ENCODE data around the gene SFMBT2.

SFMBT2 gene

DNA sequence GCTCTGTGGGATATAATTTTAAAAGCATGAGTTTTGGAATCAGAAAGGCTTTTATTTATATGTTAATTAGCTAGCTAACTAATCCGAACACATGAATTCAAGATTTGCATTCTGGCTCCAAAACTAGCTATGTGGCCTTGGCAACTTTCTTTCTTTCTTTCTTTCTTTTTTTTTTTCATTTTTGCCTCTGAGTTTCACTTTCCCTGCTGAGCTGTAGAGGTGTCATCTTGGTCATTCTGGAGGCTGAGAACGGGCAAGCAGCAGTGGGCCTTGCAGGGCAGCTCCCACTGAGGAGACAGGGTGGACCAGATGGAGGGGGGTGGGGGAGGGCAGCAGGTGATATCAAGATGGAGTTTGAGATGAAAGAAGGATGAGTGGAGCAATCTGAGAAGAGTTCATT is 24.8 kb upstream of the SFMBT2 start:
- Histone ChIP-seq H3K4me3 (no peak overlapping the region), H3K27ac (no peak overlapping the region)
- TF ChIP-seq, protein P1, sequence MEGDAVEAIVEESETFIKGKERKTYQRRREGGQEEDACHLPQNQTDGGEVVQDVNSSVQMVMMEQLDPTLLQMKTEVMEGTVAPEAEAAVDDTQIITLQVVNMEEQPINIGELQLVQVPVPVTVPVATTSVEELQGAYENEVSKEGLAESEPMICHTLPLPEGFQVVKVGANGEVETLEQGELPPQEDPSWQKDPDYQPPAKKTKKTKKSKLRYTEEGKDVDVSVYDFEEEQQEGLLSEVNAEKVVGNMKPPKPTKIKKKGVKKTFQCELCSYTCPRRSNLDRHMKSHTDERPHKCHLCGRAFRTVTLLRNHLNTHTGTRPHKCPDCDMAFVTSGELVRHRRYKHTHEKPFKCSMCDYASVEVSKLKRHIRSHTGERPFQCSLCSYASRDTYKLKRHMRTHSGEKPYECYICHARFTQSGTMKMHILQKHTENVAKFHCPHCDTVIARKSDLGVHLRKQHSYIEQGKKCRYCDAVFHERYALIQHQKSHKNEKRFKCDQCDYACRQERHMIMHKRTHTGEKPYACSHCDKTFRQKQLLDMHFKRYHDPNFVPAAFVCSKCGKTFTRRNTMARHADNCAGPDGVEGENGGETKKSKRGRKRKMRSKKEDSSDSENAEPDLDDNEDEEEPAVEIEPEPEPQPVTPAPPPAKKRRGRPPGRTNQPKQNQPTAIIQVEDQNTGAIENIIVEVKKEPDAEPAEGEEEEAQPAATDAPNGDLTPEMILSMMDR (IDR thresholded peaks at IDR 0.05) = no peak
- DNase-seq (ENCODE audit: low spot score) = no peak

DNA sequence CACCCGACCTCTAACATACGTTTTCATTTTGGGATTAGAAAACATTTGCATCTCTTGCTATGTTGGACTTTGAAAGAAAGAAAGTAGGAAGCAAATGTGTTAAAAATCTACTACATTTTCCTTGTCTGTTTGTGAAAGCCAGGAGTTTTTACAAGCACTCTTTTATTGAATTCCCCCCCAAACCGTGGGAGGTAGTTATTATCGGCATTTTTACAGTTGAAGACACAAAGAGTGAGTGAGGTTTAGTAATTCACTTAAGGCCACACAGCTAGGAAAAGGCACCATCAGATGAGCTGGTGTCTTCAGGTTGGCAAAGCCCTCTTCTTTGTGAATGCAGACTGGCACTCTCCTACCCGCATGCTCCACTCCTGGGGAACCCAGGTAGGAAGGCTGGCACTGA is 23.5 kb upstream of the SFMBT2 start:
- TF ChIP-seq, protein P1 (IDR thresholded peaks at IDR 0.05) = no peak
- DNase-seq (ENCODE audit: low spot score) = no peak
- H3K27ac ChIP-seq = no peak overlapping the region
- no peak overlapping the region for H3K4me3 ChIP-seq

DNA sequence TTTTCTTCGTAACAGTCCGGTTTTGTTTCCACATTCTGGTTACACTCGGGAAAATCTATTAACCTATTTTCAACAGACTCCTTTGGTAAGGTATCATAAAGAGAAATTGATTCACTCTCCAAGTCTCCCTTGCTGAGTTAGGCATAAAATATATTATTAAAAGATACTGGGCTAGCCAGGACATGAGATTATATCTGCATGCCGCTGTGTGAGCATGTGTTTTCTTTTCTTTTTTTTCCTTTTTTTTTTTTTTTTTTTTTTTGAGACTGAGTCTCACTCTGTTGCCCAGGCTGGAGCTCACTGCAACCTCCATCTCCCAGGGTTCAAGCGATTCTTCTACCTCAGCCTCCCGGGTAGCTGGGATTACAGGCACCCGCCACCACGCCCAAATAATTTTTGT is 23.0 kb upstream of the SFMBT2 start:
- Histone ChIP-seq H3K4me3 (no peak overlapping the region), H3K27ac (no peak overlapping the region)
- no peak for DNase-seq (ENCODE audit: low spot score)
- TF ChIP-seq, protein P1 (IDR thresholded peaks at IDR 0.05) = no peak

DNA sequence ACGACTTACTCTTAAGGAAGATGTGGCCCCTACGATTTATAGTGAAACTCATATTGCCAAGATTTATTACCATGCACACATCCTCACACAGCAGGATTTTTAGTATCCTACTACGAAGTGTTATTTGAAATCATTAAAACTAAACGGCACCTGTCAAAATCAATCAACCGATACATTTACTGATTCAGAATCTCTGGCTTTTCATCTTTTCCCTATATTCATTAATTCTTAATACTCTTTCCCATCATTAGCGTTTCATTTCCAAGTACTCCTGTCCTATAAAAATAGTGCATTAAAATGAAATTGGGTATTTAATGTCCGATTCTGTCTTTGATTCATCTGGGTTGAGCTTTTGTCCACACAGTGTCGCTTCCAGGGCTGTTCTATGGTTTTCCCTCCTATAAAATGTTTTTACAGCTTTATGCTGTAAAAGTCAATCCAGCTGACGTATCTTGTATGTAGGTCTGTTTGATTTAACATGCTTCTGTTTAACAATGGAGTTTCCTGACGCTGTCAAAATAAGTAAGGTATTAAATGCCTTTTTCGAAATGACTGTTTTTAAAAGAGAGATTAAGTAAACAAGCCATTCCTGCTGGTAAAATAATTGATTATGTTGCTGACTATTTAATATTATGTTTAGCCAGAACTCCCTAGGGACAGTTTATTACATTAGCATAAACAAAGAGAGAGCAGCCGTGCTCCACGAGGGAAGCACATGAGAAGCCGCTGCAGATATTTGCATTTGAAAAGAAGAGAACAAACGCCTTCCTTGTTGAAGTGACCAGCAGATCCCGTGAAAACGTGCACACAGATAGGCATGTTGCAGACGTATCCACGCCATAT is 22.3 kb upstream of the SFMBT2 start:
- no peak for DNase-seq (ENCODE audit: low spot score)
- TF ChIP-seq, protein P1 (IDR thresholded peaks at IDR 0.05) = no peak
- no peak overlapping the region for H3K27ac ChIP-seq
- no peak overlapping the region for H3K4me3 ChIP-seq

DNA sequence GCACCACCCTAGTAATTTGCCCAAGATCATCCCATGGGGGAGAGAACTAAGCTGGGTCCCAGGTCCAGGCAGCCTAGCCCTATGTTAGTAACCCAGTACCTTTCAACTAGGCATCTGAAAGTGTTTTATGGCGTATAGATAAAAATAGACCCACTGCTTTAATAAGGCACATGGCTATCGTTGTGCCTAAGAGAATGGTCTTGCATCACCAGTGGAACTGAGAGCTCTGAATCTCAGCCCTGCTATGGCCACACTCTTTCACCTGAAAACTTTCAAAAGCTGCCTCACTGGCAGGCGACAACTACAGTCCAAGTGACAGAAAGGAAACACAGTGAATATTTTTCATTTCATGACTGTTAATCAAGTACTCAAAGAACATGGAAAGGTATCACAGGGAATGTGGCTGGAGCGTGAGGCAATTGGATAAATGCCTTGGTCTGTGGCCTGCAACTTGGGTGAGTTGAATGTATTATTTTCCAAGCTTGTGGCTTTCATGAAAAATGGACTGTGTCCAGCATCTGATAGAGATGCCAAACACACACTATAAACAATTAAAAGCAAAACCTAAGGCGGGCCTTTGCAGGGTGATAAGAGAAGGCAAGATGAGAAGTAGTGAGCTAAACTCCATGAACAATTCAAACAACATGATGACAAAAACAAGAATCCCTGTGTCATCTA is 18.0 kb upstream of the SFMBT2 start:
- TF ChIP-seq, protein P1 (IDR thresholded peaks at IDR 0.05) = no peak
- Histone ChIP-seq H3K4me3 (no peak overlapping the region), H3K27ac (no peak overlapping the region)
- DNase-seq (ENCODE audit: low spot score) = no peak

DNA sequence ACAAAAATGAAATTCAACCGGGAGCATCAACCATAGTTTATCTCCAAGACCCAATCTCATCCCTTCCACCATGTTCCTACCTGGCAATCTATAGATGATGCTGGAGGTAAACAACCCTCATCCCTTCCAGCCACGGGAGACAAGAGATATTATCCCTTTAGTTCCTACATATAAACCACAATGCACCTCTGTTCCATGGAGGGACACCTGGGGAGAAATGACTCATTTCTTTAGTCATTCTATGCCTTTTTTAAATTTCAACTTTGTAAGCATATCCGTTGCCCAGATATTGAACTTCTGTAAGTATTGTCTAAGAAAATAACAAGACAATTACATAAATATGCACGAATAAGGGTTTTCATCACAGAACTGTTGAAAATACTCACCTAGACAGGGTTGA is 15.5 kb upstream of the SFMBT2 start:
- DNase-seq (ENCODE audit: low spot score) = no peak
- TF ChIP-seq, protein P1 (IDR thresholded peaks at IDR 0.05) = no peak
- no peak overlapping the region for H3K27ac ChIP-seq
- no peak overlapping the region for H3K4me3 ChIP-seq

DNA sequence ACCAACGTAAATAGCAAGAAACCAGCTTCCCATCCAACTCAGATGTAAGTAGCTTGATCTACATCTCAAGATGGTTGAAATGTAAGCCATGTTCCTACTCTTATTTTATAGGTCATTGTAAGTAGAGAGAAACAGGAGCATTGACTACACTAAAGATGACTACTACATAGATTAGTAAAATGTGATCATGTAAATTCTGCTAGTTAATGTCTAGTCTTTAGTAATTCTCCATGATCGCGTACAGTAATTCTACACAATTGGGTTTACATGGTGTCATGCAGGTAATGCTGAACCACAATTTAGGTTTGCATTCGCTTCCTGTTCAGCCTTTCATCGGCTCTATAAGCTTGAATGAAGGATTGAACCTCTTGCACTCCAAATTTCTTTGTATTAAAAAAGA is 14.9 kb upstream of the SFMBT2 start:
- Histone ChIP-seq H3K4me3 (no peak overlapping the region), H3K27ac (no peak overlapping the region)
- no peak for DNase-seq (ENCODE audit: low spot score)
- TF ChIP-seq, protein P1 (IDR thresholded peaks at IDR 0.05) = no peak

Data from coronary artery (tissue), 2 donors.